T-helper 2 cell treated with Interferon-gamma antibody and Interleukin-4, amounts not matched to agents 5 μg/mL and 100 μg/mL, for 36 hours (primary cell): Measurements from ENCODE around the gene ANAPC2.

Source experiments
- DNase-seq: peaks from one replicate; pipeline ENCODE4 v3.0.0; 2021; ENCODE audit warnings: low spot score
- H3K27ac Mint-ChIP-seq: one replicate; pipeline ENCODE4 v1.8.0; 2021; ENCODE audit warnings: mild to moderate bottlenecking, mixed read lengths
- H3K27me3 Mint-ChIP-seq: one replicate; pipeline ENCODE4 v1.8.0; 2021; ENCODE audit warnings: low read depth, mixed read lengths
- H3K36me3 Mint-ChIP-seq: one replicate; pipeline ENCODE4 v1.8.0; 2021; ENCODE audit warnings: low read depth, mixed read lengths
- H3K4me1 Mint-ChIP-seq: one replicate; pipeline ENCODE4 v1.8.0; 2021; ENCODE audit warnings: low read depth, mixed read lengths
- H3K4me3 Mint-ChIP-seq: one replicate; pipeline ENCODE4 v1.8.0; 2022; ENCODE audit warnings: mild to moderate bottlenecking, moderate library complexity, mixed read lengths
- H3K9me3 Mint-ChIP-seq: one replicate; pipeline ENCODE4 v1.8.0; 2021; ENCODE audit warnings: mixed read lengths

ANAPC2 gene

DNA sequence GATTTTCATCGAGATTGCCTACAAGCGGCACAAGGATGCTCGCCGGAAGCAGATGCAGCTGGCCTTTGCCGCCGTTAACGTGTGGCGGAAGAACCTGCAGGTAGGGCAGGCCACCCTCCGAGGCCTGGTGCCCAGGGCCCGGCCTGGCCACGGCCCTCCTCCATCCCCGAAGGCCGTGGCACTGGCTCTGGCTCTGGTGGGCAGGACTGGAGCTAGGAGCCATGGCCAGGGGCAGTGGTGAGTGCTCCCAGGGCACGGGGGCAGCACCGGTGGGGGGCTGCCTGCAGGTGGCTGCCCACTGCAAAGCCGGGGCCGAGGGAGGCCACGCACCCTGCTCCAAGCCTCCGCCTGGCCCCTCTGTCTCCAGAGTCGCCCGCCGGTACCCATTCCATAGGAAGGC lies 24.6 kb downstream of the ANAPC2 start:
- Mint-ChIP-seq H3K4me1 (peaks cover 4% of the 10 kb centered on the region), H3K27ac (no peak overlapping the region), H3K4me3 (no peak overlapping the region), H3K9me3 (no peaks in the 10 kb centered on the region), H3K27me3 (peaks cover 31% of the 10 kb centered on the region), H3K36me3 (no peaks in the 10 kb centered on the region)
- no peak for DNase-seq

DNA sequence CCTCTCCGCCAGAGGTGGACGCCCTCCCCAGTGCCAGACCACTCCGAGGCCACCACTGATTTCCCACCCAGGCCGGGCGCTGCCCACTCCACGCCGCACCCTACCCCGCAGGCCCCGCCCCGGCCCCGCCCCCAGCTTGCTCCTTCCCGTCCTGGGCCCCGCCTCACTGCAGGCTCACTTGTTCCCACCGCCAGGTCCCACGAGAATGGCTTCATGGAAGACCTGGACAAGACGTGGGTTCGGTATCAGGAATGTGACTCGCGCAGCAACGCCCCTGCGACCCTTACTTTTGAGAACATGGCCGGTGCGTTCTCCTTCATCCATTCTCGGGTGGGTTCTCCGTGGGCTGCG lies 25.0 kb downstream of the ANAPC2 start:
- Mint-ChIP-seq H3K27ac (no peak overlapping the region), H3K4me1 (peaks cover 4% of the 10 kb centered on the region), H3K36me3 (no peaks in the 10 kb centered on the region), H3K27me3 (peaks cover 32% of the 10 kb centered on the region), H3K9me3 (no peaks in the 10 kb centered on the region), H3K4me3 (no peak overlapping the region)
- DNase-seq = no peak

GRCh38 chr9:137162505-137163364 lies 25.6 kb downstream of the ANAPC2 start:
- no peak for DNase-seq
- Mint-ChIP-seq H3K9me3 (no peaks in the 10 kb centered on the region), H3K27ac (no peak overlapping the region), H3K4me1 (peaks cover 5% of the 10 kb centered on the region), H3K36me3 (no peaks in the 10 kb centered on the region), H3K27me3 (peaks cover 37% of the 10 kb centered on the region), H3K4me3 (no peak overlapping the region)

GRCh38 chr9:137161558-137162486 lies 26.5 kb downstream of the ANAPC2 start:
- Mint-ChIP-seq H3K9me3 (no peaks in the 10 kb centered on the region), H3K4me1 (peaks cover 6% of the 10 kb centered on the region), H3K27me3 (peaks cover 41% of the 10 kb centered on the region), H3K36me3 (no peaks in the 10 kb centered on the region), H3K27ac (no peak overlapping the region), H3K4me3 (no peak overlapping the region)
- no peak for DNase-seq

DNA sequence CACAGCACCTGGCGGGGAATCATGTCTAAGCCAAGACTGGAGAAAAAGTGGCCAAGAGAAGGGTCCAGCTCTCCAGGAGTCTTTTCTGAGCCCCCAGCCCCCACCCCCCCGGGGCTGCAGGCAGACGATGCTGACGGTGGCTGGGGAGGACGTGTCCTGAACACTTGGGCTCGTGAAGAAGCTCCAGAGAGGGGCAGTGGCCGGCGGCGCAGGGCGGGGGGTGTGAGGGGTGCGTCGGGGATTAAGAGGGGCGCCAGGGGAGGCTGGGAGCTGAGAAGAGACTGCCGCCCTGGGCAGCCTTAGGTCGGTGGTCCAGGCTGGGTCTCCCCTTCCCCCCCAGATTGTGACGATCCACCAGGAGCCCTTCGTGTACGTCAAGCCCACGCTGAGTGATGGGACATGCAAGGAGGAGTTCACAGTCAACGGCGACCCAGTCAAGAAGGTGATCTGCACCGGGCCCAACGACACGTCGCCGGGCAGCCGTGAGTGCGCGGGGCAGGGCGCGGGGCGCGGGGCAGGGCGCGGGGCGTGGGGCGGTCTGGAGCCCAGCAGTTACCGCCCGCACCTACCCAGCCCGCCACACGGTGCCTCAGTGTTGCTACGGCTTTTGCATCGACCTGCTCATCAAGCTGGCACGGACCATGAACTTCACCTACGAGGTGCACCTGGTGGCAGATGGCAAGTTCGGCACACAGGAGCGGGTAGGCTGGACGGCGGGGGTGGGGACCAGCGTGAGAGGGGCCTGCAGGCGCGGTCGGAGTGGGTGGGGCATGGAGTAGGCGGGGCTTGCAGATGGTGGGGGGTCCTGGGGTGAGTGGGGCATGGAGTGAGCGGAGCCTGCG lies 27.4 kb downstream of the ANAPC2 start:
- peaks cover 38% of the 10 kb centered on the region for H3K27me3 Mint-ChIP-seq
- no peak for DNase-seq
- H3K36me3 Mint-ChIP-seq = no peaks in the 10 kb centered on the region
- H3K9me3 Mint-ChIP-seq = no peaks in the 10 kb centered on the region
- no peak overlapping the region for H3K4me3 Mint-ChIP-seq
- no peak overlapping the region for H3K27ac Mint-ChIP-seq
- peaks cover 6% of the 10 kb centered on the region for H3K4me1 Mint-ChIP-seq

GRCh38 chr9:137160054-137160425 lies 28.3 kb downstream of the ANAPC2 start:
- Mint-ChIP-seq H3K27ac (no peak overlapping the region), H3K4me1 (peaks cover 6% of the 10 kb centered on the region), H3K27me3 (peaks cover 38% of the 10 kb centered on the region), H3K4me3 (no peak overlapping the region), H3K9me3 (no peaks in the 10 kb centered on the region), H3K36me3 (no peaks in the 10 kb centered on the region)
- no peak for DNase-seq

- H3K4me3 Mint-ChIP-seq = no peak overlapping the region
- no peak overlapping the region for H3K27ac Mint-ChIP-seq
- no peaks in the 10 kb centered on the region for H3K36me3 Mint-ChIP-seq
- peaks cover 41% of the 10 kb centered on the region for H3K27me3 Mint-ChIP-seq
- no peak for DNase-seq
- H3K9me3 Mint-ChIP-seq = no peaks in the 10 kb centered on the region
- peaks cover 6% of the 10 kb centered on the region for H3K4me1 Mint-ChIP-seq
These were observed 29.0 kb downstream of the ANAPC2 start for GRCh38 chr9:137159105-137160053.

GRCh38 chr9:137158625-137159024 lies 29.7 kb downstream of the ANAPC2 start:
- Mint-ChIP-seq H3K27me3 (peaks cover 39% of the 10 kb centered on the region), H3K4me3 (no peak overlapping the region), H3K4me1 (peaks cover 6% of the 10 kb centered on the region), H3K27ac (no peak overlapping the region), H3K36me3 (no peaks in the 10 kb centered on the region), H3K9me3 (no peaks in the 10 kb centered on the region)
- DNase-seq = no peak

DNA sequence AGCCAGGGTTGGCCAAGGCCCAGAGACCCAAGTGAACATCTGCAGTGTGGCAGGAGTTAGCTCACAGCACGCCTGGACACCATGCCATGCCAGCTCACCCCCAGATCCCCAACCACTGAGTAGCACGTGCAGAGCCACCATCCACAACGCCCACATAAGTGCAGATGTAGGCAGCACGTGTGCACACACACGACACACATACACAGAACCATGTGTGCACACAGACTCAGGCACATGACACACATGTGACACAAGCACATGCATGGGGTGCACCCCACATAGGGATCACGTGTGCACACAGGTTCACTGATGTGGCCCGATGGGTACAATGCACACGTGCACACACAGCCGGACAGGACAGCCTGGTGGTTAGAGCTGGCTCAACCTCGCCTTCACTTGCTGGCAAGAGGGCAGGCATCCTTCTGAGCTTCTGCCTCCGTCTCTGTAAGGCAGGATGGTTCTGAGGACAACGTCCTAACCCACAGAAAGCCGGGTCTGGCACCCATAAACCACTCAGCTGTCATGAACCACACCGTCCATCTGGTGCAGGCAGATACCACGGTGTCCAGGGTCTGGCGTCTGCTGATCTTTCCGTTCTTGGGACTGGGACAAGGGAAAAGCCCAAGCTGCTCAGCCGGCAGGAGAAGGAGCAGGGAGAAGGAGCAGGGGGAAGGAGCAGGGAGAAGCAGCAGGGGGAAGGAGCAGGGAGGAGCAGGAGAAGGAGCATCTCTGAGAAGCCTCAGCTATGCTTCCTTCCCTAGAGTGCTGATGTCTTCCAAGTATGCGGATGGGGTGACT lies 30.5 kb downstream of the ANAPC2 start:
- Mint-ChIP-seq H3K9me3 (no peaks in the 10 kb centered on the region), H3K27me3 (peaks cover 36% of the 10 kb centered on the region), H3K27ac (no peak overlapping the region), H3K36me3 (no peaks in the 10 kb centered on the region), H3K4me3 (no peak overlapping the region), H3K4me1 (peaks cover 6% of the 10 kb centered on the region)
- DNase-seq = no peak

GRCh38 chr9:137156567-137157375 lies 31.6 kb downstream of the ANAPC2 start:
- Mint-ChIP-seq H3K27me3 (peaks cover 34% of the 10 kb centered on the region), H3K4me1 (peaks cover 6% of the 10 kb centered on the region), H3K27ac (no peak overlapping the region), H3K9me3 (no peaks in the 10 kb centered on the region), H3K4me3 (peak overlapping the region; percentile 46), H3K36me3 (no peaks in the 10 kb centered on the region)
- DNase-seq = peak; percentile 58

DNA sequence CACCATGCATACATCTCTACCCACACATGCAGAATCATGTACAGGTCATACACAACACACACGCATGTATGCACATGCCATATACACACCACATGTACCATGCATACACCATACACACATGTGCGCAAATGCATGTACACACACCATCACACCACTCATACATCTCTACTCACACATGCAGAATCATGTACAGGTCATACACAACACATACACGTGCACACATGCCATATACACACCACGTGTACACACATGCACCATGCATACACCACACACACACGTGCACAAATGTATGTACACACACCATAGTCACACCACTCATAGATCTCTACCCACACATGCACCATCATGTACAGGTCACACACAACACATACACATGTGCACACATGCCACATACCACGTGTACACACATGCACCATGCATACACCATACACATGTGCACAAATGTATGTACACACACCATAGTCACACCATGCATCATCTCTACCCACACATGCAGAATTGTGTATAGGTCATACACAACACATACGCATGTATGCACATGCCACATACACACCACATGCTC lies 35.4 kb downstream of the ANAPC2 start:
- Mint-ChIP-seq H3K4me3 (no peak overlapping the region), H3K9me3 (no peaks in the 10 kb centered on the region), H3K27me3 (peaks cover 11% of the 10 kb centered on the region), H3K36me3 (no peaks in the 10 kb centered on the region), H3K27ac (no peak overlapping the region), H3K4me1 (peaks cover 5% of the 10 kb centered on the region)
- DNase-seq = no peak
